K562 (cell line): Measurements from ENCODE around the gene C1QTNF5. TPM values are rescaled to one million over a fixed set of nuclear protein-coding genes. Genes with fewer than 3 reads are reported as not detected.
A peak's percentile ranks its signal among the peaks of the same experiment; 100 is the strongest.

Experiments used
- REST ChIP-seq, 2 experiments: fragments of 450-650 bp; formaldehyde crosslinking in 1 of 2; IDR thresholded peaks; 2 replicates each; pipeline versions ENCODE4 v1.4.0 to v1.6.1; 2014 to 2020; ENCODE audit warnings: mild to moderate bottlenecking in 2 of 2, borderline replicate concordance in 1 of 2, low read depth in 1 of 2
- polyA plus RNA-seq, 8 experiments: library from polyadenylated mRNA; depleted of rRNA in 4 of 8; stranded (reverse) in 5 of 8; unstranded in 3 of 8; fragments of >200 nt; fragmentation: Nextera tagmentation in 2 of 8; fragmentation: Illumina TruSeq in 1 of 8; extraction: Ambion mirVana in 2 of 8; extraction: Trizol in 1 of 8; gene quantifications; 2 replicates each; pipeline versions ENCODE4 v1.2.1 to v1.2.3, GENCODE V29; 2011 to 2014; ENCODE audit warnings: inconsistent platforms in 1 of 8, missing spikeins in 1 of 8
- total RNA-seq, 7 experiments: library from RNA; depleted of rRNA in 6 of 7; stranded (reverse); fragments of >200 nt in 6 of 7; fragmentation: Illumina TruSeq in 2 of 7; extraction: Trizol in 2 of 7; gene quantifications; 2 replicates each; pipeline versions ENCODE4 v1.2.1 to v1.2.3, GENCODE V29; 2011 to 2021; ENCODE audit warnings: low replicate concordance in 1 of 7

C1QTNF5 gene
- total and polyA plus RNA-seq, 9 of the 15 experiments (the other 6 are each of a cell fraction or from before 2014, with no cell fraction given): 0.07 to 0.76 (median 0.24) TPM; not detected in 1

- TF ChIP-seq REST (IDR thresholded peaks at IDR 0.05; ENCODE audit: borderline replicate concordance) (peak; percentile 28; the same call in 1 of the 2 replicates), REST (CRISPR knock-in tag; IDR thresholded peaks at IDR 0.05; ENCODE audit: low read depth) (no peak)
Observed at GRCh38 chr11:119347940-119348605, 7.4 kb upstream of the C1QTNF5 start (continued).
